HepG2 (cell line): ENCODE measurements around the gene WNT5A. TPM values are rescaled to one million over a fixed set of nuclear protein-coding genes. Genes with fewer than 3 reads are reported as not detected.

Experiments used
- ATAC-seq: fragments of 200-7000 bp; cut with Tn5 transposase; 3 replicates; pipeline ENCODE4 v1.9.1; 2020; ENCODE audit warnings: mild to moderate bottlenecking, moderate library complexity
- BruUV-seq: library from RNA; stranded (reverse); fragments of 400-500 nt; replicated peaks from 2 replicates; lab custom pipeline; 2021; lab: Mats Ljungman, UMichigan
- CTCF ChIA-PET: fragments of 300-600 bp; formaldehyde crosslinking; extraction: SDS; loops from one replicate; lab custom pipeline; 2021; ENCODE audit warnings: low total read pairs, inconsistent platforms, low intra/inter-chr PET ratio; lab: Yijun Ruan, JAX
- POLR2A ChIA-PET: fragments of 350-600 bp; sonication (Branson Sonifier 250); formaldehyde crosslinking; loops from one replicate; lab custom pipeline; 2020; ENCODE audit warnings: antibody characterized with exemption, inconsistent platforms; lab: Yijun Ruan, JAX
- DNase-seq: peaks from one replicate; pipeline ENCODE4 v3.0.0-alpha.2; 2015; ENCODE audit warnings: low spot score
- FAIRE-seq: peaks from 3 replicates; lab custom pipeline; 2011; peaks lifted over from hg19 to GRCh38; lab: Jason Lieb, UNC
- H2AFZ ChIP-seq: one replicate; pipeline ENCODE4 v1.6.1; 2011; ENCODE audit warnings: low read length, inconsistent platforms
- H3K27ac ChIP-seq: fragments of 300-600 bp; 3 replicates; pipeline ENCODE4 v1.8.0; 2011; ENCODE audit warnings: mixed run types, mild to moderate bottlenecking, mixed read lengths, low read length, inconsistent platforms; ENCODE audit not compliant: insufficient read depth; ENCODE audit errors: extremely low read length
- H3K27me3 ChIP-seq, 2 experiments: fragments of 200-600 bp in 1 of 2; 2 replicates in 1 of 2; 3 replicates in 1 of 2; pipeline versions ENCODE4 v1.6.0 to v1.8.0; 2011; ENCODE audit warnings: low read length in 2 of 2, mild to moderate bottlenecking in 2 of 2, moderate library complexity in 2 of 2, inconsistent platforms in 1 of 2; ENCODE audit not compliant: insufficient read depth in 2 of 2, control insufficient read depth in 1 of 2
- H3K36me3 ChIP-seq, 2 experiments: fragments of 200-600 bp in 1 of 2; replicated peaks in 1 of 2; 2 replicates in 1 of 2; 3 replicates in 1 of 2; pipeline versions ENCODE4 v1.5.1 to v1.8.0; 2011; ENCODE audit warnings: low read length in 2 of 2, inconsistent platforms in 1 of 2; ENCODE audit not compliant: insufficient read depth in 2 of 2, control insufficient read depth in 1 of 2
- H3K4me1 ChIP-seq: 2 replicates; pipeline ENCODE4 v1.5.1; 2012; ENCODE audit warnings: low read length, inconsistent platforms; ENCODE audit not compliant: insufficient read depth
- H3K4me2 ChIP-seq: 2 replicates; pipeline ENCODE4 v1.6.0; 2011; ENCODE audit warnings: low read depth, low read length, inconsistent platforms
- H3K4me3 ChIP-seq, 3 experiments: fragments of 200-600 bp in 1 of 3; sonication (generic), shearing (Covaris generic) in 1 of 3; replicated peaks in 1 of 3; 2 replicates each; pipeline ENCODE4 v1.5.1; 2011 to 2016; ENCODE audit warnings: low read length in 3 of 3, inconsistent platforms in 2 of 3, low read depth in 2 of 3, mild to moderate bottlenecking in 2 of 3, control low read depth in 1 of 3, mixed read lengths in 1 of 3; ENCODE audit not compliant: insufficient read depth in 1 of 3
- H3K79me2 ChIP-seq: one replicate; pipeline ENCODE4 v1.6.1; 2011; ENCODE audit warnings: low read length, inconsistent platforms; ENCODE audit not compliant: insufficient read depth
- H3K9ac ChIP-seq: 2 replicates; pipeline ENCODE4 v1.6.0; 2011; ENCODE audit warnings: mild to moderate bottlenecking, low read depth, low read length, inconsistent platforms; ENCODE audit not compliant: insufficient read depth
- H3K9me3 ChIP-seq: 2 replicates; pipeline ENCODE4 v1.5.1; 2012; ENCODE audit warnings: mild to moderate bottlenecking, low read length
- H4K20me1 ChIP-seq: 2 replicates; pipeline ENCODE4 v1.6.0; 2011; ENCODE audit warnings: inconsistent platforms, mild to moderate bottlenecking, low read length, moderate library complexity; ENCODE audit not compliant: insufficient read depth
- ATF3 ChIP-seq: sonication (generic); formaldehyde crosslinking; IDR thresholded peaks from 2 replicates; pipeline ENCODE4 v1.4.0; 2020; ENCODE audit warnings: missing genetic modification reagents
- ISX ChIP-seq: sonication (generic); formaldehyde crosslinking; conservative IDR thresholded peaks from 2 replicates; pipeline ENCODE4 v1.5.0; 2020; ENCODE audit warnings: missing genetic modification reagents
- KLF11 ChIP-seq: IDR thresholded peaks from 2 replicates; pipeline ENCODE4 v1.6.1; 2016; ENCODE audit warnings: missing compliant biosample characterization
- KMT2B ChIP-seq: IDR thresholded peaks from 2 replicates; pipeline ENCODE4 v1.6.1; 2016; ENCODE audit warnings: missing genetic modification reagents, missing compliant biosample characterization
- NCOA5 ChIP-seq: sonication (generic); formaldehyde crosslinking; IDR thresholded peaks from 2 replicates; pipeline ENCODE4 v1.4.0; 2020; ENCODE audit warnings: missing genetic modification reagents
- NR0B2 ChIP-seq: sonication (generic); formaldehyde crosslinking; IDR thresholded peaks from 2 replicates; pipeline ENCODE4 v1.4.0; 2020; ENCODE audit warnings: mild to moderate bottlenecking, missing genetic modification reagents
- RARG ChIP-seq: sonication (generic); formaldehyde crosslinking; IDR thresholded peaks from 2 replicates; pipeline ENCODE4 v1.4.0; 2020; ENCODE audit warnings: low read depth, mild to moderate bottlenecking, missing genetic modification reagents
- SALL1 ChIP-seq: sonication (generic); formaldehyde crosslinking; IDR thresholded peaks from 2 replicates; pipeline ENCODE4 v1.8.0; 2022; ENCODE audit warnings: mild to moderate bottlenecking, missing genetic modification reagents
- ZNF20 ChIP-seq: sonication (generic); formaldehyde crosslinking; IDR thresholded peaks from 2 replicates; pipeline ENCODE4 v1.4.0; 2020; ENCODE audit warnings: mild to moderate bottlenecking, moderate library complexity, missing genetic modification reagents
- ZNF232 ChIP-seq: sonication (generic); formaldehyde crosslinking; IDR thresholded peaks from 2 replicates; pipeline ENCODE4 v1.4.0; 2020; ENCODE audit warnings: missing genetic modification reagents, borderline replicate concordance
- ZNF354B ChIP-seq: sonication (generic); formaldehyde crosslinking; IDR thresholded peaks from 2 replicates; pipeline ENCODE4 v1.8.0; 2022; ENCODE audit warnings: mild to moderate bottlenecking, missing genetic modification reagents
- ZNF615 ChIP-seq: sonication (generic); formaldehyde crosslinking; IDR thresholded peaks from 2 replicates; pipeline ENCODE4 v1.5.0; 2020; ENCODE audit warnings: mild to moderate bottlenecking, missing genetic modification reagents, borderline replicate concordance
- ZNF652 ChIP-seq: IDR thresholded peaks from 2 replicates; pipeline ENCODE4 v1.6.1; 2016; ENCODE audit warnings: low read depth, borderline replicate concordance
- ZZZ3 ChIP-seq: sonication (generic); formaldehyde crosslinking; IDR thresholded peaks from 2 replicates; pipeline ENCODE4 v1.4.0; 2020; ENCODE audit warnings: missing genetic modification reagents, mild to moderate bottlenecking, borderline replicate concordance
- WGBS: methylation state at CpG from one replicate; pipeline ENCODE4 v1.1.6; 2017; ENCODE audit warnings: low lambda C conversion rate; 5-methylcytosine and 5-hydroxymethylcytosine counted together
- in situ Hi-C: cut with HindIII; loops from 2 replicates; pipeline ENCODE4 v1.10.0; 2017; ENCODE audit warnings: low pct_unique_long_range_greater_than_20kb; ENCODE audit not compliant: extremely low pct_ligation_motif_present
- intact Hi-C: fragments of 100-400 bp; cut with micrococcal nuclease; formaldehyde crosslinking; loops from one replicate; pipeline ENCODE4 v1.10.0; 2022; ENCODE audit not compliant: unreplicated experiment
- polyA plus RNA-seq, 8 experiments: library from polyadenylated mRNA; depleted of rRNA in 3 of 8; stranded (reverse) in 7 of 8; unstranded in 1 of 8; fragments of >200 nt; fragmentation: Illumina TruSeq in 4 of 8; extraction: Trizol in 4 of 8; gene quantifications; 2 replicates each; pipeline versions ENCODE4 v1.2.1 to v1.2.3, GENCODE V29; 2011 to 2016; ENCODE audit warnings: low read depth in 4 of 8, missing spikeins in 1 of 8, mixed read lengths in 1 of 8; ENCODE audit not compliant: insufficient read depth in 1 of 8
- total RNA-seq, 5 experiments: library from RNA; depleted of rRNA; stranded (reverse); fragments of >200 nt; fragmentation: Illumina TruSeq; extraction: Trizol; gene quantifications; 2 replicates each; pipeline ENCODE4 v1.2.3, GENCODE V29; 2016; ENCODE audit warnings: low read depth in 1 of 5

Gene WNT5A
- total and polyA plus RNA-seq, 2 of the 13 experiments (the other 11 are each of a cell fraction or from before 2014, with no cell fraction given): not detected

- TF ChIP-seq ATF3 (CRISPR knock-in tag): no peak
- TF ChIP-seq ZNF652 (CRISPR knock-in tag): no peak
- TF ChIP-seq KMT2B: no peak
- no peak for TF ChIP-seq ZNF354B (CRISPR knock-in tag)
- no peak for TF ChIP-seq ZZZ3 (CRISPR knock-in tag)
Measured at GRCh38 chr3:55458181-55458790, 28.8 kb downstream of the WNT5A start (continued).

GRCh38 chr3:55455915-55456314 is 31.2 kb downstream of the WNT5A start:
- no peak overlapping the region for H3K9ac ChIP-seq
- in situ Hi-C loops: no loop called here

More at GRCh38 chr3:55455915-55456314, 31.2 kb downstream of the WNT5A start:
- DNase-seq (no peak), FAIRE-seq (no peak), ATAC-seq (no peak)
- no peaks in the 10 kb centered on the region; a peak in 1 of 5 replicates for H3K27me3 ChIP-seq
- no peaks in the 10 kb centered on the region for H3K9me3 ChIP-seq
- intact Hi-C loops: no loop called here
- 43% methylated on average over 11 of the region's 12 CpGs for WGBS
- H3K4me1 ChIP-seq: no peaks in the 10 kb centered on the region
- ChIA-PET POLR2A (no interaction called here), CTCF (no interaction called here)
- no peaks in the 10 kb centered on the region for H4K20me1 ChIP-seq
- H2AFZ ChIP-seq: no peak overlapping the region
- no TSS peak for BruUV-seq
- TF ChIP-seq KLF11 (CRISPR knock-in tag) (no peak), ZNF20 (CRISPR knock-in tag) (no peak), SALL1 (CRISPR knock-in tag) (no peak), ISX (CRISPR knock-in tag) (no peak), ZNF615 (CRISPR knock-in tag) (no peak), RARG (CRISPR knock-in tag) (no peak), NR0B2 (no peak), NCOA5 (CRISPR knock-in tag) (no peak), ZNF232 (CRISPR knock-in tag) (no peak)
- H3K36me3 ChIP-seq: no peaks in the 10 kb centered on the region
- no peak overlapping the region for H3K4me3 ChIP-seq
- no peaks in the 10 kb centered on the region for H3K79me2 ChIP-seq
- H3K4me2 ChIP-seq: no peak overlapping the region
- no peak overlapping the region for H3K27ac ChIP-seq
